HepG2 (cell line): ENCODE results near the gene HOXD9. TPM values are rescaled to one million over a fixed set of nuclear protein-coding genes. Genes with fewer than 3 reads are reported as not detected.

ENCODE experiments used
- ATAC-seq: fragments of 200-7000 bp; cut with Tn5 transposase; 3 replicates; pipeline ENCODE4 v1.9.1; 2020; ENCODE audit warnings: mild to moderate bottlenecking, moderate library complexity
- BruUV-seq: library from RNA; stranded (reverse); fragments of 400-500 nt; replicated peaks from 2 replicates; lab custom pipeline; 2021; lab: Mats Ljungman, UMichigan
- CTCF ChIA-PET: fragments of 300-600 bp; formaldehyde crosslinking; extraction: SDS; loops from one replicate; lab custom pipeline; 2021; ENCODE audit warnings: low total read pairs, inconsistent platforms, low intra/inter-chr PET ratio; lab: Yijun Ruan, JAX
- POLR2A ChIA-PET: fragments of 350-600 bp; sonication (Branson Sonifier 250); formaldehyde crosslinking; loops from one replicate; lab custom pipeline; 2020; ENCODE audit warnings: antibody characterized with exemption, inconsistent platforms; lab: Yijun Ruan, JAX
- DNase-seq: peaks from one replicate; pipeline ENCODE4 v3.0.0-alpha.2; 2015; ENCODE audit warnings: low spot score
- FAIRE-seq: peaks from 3 replicates; lab custom pipeline; 2011; peaks lifted over from hg19 to GRCh38; lab: Jason Lieb, UNC
- H2AFZ ChIP-seq: one replicate; pipeline ENCODE4 v1.6.1; 2011; ENCODE audit warnings: low read length, inconsistent platforms
- H3K27ac ChIP-seq: fragments of 300-600 bp; 3 replicates; pipeline ENCODE4 v1.8.0; 2011; ENCODE audit warnings: mixed run types, mild to moderate bottlenecking, mixed read lengths, low read length, inconsistent platforms; ENCODE audit not compliant: insufficient read depth; ENCODE audit errors: extremely low read length
- H3K27me3 ChIP-seq, 2 experiments: fragments of 200-600 bp in 1 of 2; 2 replicates in 1 of 2; 3 replicates in 1 of 2; pipeline versions ENCODE4 v1.6.0 to v1.8.0; 2011; ENCODE audit warnings: low read length in 2 of 2, mild to moderate bottlenecking in 2 of 2, moderate library complexity in 2 of 2, inconsistent platforms in 1 of 2; ENCODE audit not compliant: insufficient read depth in 2 of 2, control insufficient read depth in 1 of 2
- H3K36me3 ChIP-seq, 2 experiments: fragments of 200-600 bp in 1 of 2; replicated peaks in 1 of 2; 2 replicates in 1 of 2; 3 replicates in 1 of 2; pipeline versions ENCODE4 v1.5.1 to v1.8.0; 2011; ENCODE audit warnings: low read length in 2 of 2, inconsistent platforms in 1 of 2; ENCODE audit not compliant: insufficient read depth in 2 of 2, control insufficient read depth in 1 of 2
- H3K4me1 ChIP-seq: 2 replicates; pipeline ENCODE4 v1.5.1; 2012; ENCODE audit warnings: low read length, inconsistent platforms; ENCODE audit not compliant: insufficient read depth
- H3K4me2 ChIP-seq: 2 replicates; pipeline ENCODE4 v1.6.0; 2011; ENCODE audit warnings: low read depth, low read length, inconsistent platforms
- H3K4me3 ChIP-seq, 3 experiments: fragments of 200-600 bp in 1 of 3; sonication (generic), shearing (Covaris generic) in 1 of 3; replicated peaks in 1 of 3; 2 replicates each; pipeline ENCODE4 v1.5.1; 2011 to 2016; ENCODE audit warnings: low read length in 3 of 3, inconsistent platforms in 2 of 3, low read depth in 2 of 3, mild to moderate bottlenecking in 2 of 3, control low read depth in 1 of 3, mixed read lengths in 1 of 3; ENCODE audit not compliant: insufficient read depth in 1 of 3
- H3K79me2 ChIP-seq: one replicate; pipeline ENCODE4 v1.6.1; 2011; ENCODE audit warnings: low read length, inconsistent platforms; ENCODE audit not compliant: insufficient read depth
- H3K9ac ChIP-seq: 2 replicates; pipeline ENCODE4 v1.6.0; 2011; ENCODE audit warnings: mild to moderate bottlenecking, low read depth, low read length, inconsistent platforms; ENCODE audit not compliant: insufficient read depth
- H3K9me3 ChIP-seq: 2 replicates; pipeline ENCODE4 v1.5.1; 2012; ENCODE audit warnings: mild to moderate bottlenecking, low read length
- H4K20me1 ChIP-seq: 2 replicates; pipeline ENCODE4 v1.6.0; 2011; ENCODE audit warnings: inconsistent platforms, mild to moderate bottlenecking, low read length, moderate library complexity; ENCODE audit not compliant: insufficient read depth
- CBX2 ChIP-seq, 2 experiments: fragments of 200-600 bp in 1 of 2; sonication (generic); formaldehyde crosslinking in 1 of 2; IDR thresholded peaks; 2 replicates each; pipeline versions ENCODE4 v1.7.0 to v1.8.1; 2018 to 2022; ENCODE audit warnings: low read depth in 2 of 2, low read length in 1 of 2, mild to moderate bottlenecking in 1 of 2, missing genetic modification reagents in 1 of 2
- CHD4 ChIP-seq: fragments of 200-600 bp; sonication (generic); IDR thresholded peaks from 2 replicates; pipeline ENCODE4 v1.7.0; 2017; ENCODE audit warnings: mild to moderate bottlenecking, low read length, borderline replicate concordance
- HNRNPL ChIP-seq: fragments of 200-400 bp; formaldehyde crosslinking; IDR thresholded peaks from 2 replicates; pipeline ENCODE4 v1.6.1; 2017; ENCODE audit warnings: mild to moderate bottlenecking, low read depth, low read length
- MAFF ChIP-seq: IDR thresholded peaks from 2 replicates; pipeline ENCODE4 v1.6.1; 2011; ENCODE audit warnings: low read depth, low read length, improper control_type of control experiment
- PRPF4 ChIP-seq: fragments of 200-400 bp; formaldehyde crosslinking; IDR thresholded peaks from 2 replicates; pipeline ENCODE4 v1.6.1; 2016; ENCODE audit warnings: low read length, low read depth; ENCODE audit not compliant: poor library complexity, severe bottlenecking
- TEAD2 ChIP-seq: sonication (generic); formaldehyde crosslinking; IDR thresholded peaks from 2 replicates; pipeline ENCODE4 v1.9.0; 2021; ENCODE audit warnings: missing genetic modification reagents
- XBP1 ChIP-seq: sonication (generic); formaldehyde crosslinking; IDR thresholded peaks from 2 replicates; pipeline ENCODE4 v1.5.0; 2020; ENCODE audit warnings: missing genetic modification reagents
- ZNF10 ChIP-seq: sonication (generic); formaldehyde crosslinking; IDR thresholded peaks from 2 replicates; pipeline ENCODE4 v1.4.0; 2020; ENCODE audit warnings: mild to moderate bottlenecking, low read depth, missing genetic modification reagents, borderline replicate concordance
- WGBS: methylation state at CpG from one replicate; pipeline ENCODE4 v1.1.6; 2017; ENCODE audit warnings: low lambda C conversion rate; 5-methylcytosine and 5-hydroxymethylcytosine counted together
- in situ Hi-C: cut with HindIII; loops from 2 replicates; pipeline ENCODE4 v1.10.0; 2017; ENCODE audit warnings: low pct_unique_long_range_greater_than_20kb; ENCODE audit not compliant: extremely low pct_ligation_motif_present
- intact Hi-C: fragments of 100-400 bp; cut with micrococcal nuclease; formaldehyde crosslinking; loops from one replicate; pipeline ENCODE4 v1.10.0; 2022; ENCODE audit not compliant: unreplicated experiment
- polyA plus RNA-seq, 8 experiments: library from polyadenylated mRNA; depleted of rRNA in 3 of 8; stranded (reverse) in 7 of 8; unstranded in 1 of 8; fragments of >200 nt; fragmentation: Illumina TruSeq in 4 of 8; extraction: Trizol in 4 of 8; gene quantifications; 2 replicates each; pipeline versions ENCODE4 v1.2.1 to v1.2.3, GENCODE V29; 2011 to 2016; ENCODE audit warnings: low read depth in 4 of 8, missing spikeins in 1 of 8, mixed read lengths in 1 of 8; ENCODE audit not compliant: insufficient read depth in 1 of 8
- total RNA-seq, 5 experiments: library from RNA; depleted of rRNA; stranded (reverse); fragments of >200 nt; fragmentation: Illumina TruSeq; extraction: Trizol; gene quantifications; 2 replicates each; pipeline ENCODE4 v1.2.3, GENCODE V29; 2016; ENCODE audit warnings: low read depth in 1 of 5
- TF ChIP-seq, protein P1 (sequence below): sonication (generic); formaldehyde crosslinking; IDR thresholded peaks from 2 replicates; pipeline ENCODE4 v1.5.1; 2020; ENCODE audit warnings: mild to moderate bottlenecking, missing genetic modification reagents, moderate library complexity

The HOXD9 gene
- total and polyA plus RNA-seq, 2 of the 13 experiments (the other 11 are each of a cell fraction or from before 2014, with no cell fraction given), result not detected

DNA sequence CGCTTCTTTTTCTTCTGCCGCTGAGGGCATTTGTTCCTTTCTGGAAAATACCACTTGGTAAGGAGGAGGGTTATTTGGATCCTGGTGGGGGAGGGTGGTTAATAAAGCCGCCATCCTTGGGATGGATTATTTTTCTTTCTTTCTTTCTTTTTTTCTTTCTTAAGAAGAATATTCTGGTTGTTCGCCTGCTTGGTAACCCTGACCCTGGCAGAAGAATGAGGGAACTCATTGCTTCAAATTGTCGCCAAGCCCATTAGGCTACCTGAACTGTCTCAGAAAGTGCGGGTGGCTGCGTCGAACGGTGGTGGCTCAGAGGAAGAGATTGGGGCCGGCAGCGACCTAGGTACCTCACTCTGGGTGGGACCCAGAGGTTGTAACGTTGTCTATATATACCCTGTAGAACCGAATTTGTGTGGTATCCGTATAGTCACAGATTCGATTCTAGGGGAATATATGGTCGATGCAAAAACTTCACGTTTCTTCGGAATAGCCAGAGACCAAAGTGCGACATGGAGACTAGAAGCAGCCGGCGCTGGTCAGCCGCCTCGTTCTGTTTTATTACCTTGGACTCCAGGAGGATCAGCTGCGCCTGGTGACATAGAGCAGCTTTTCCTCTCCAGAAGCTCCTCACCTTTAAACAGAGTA is 27.5 kb downstream of the HOXD9 start:
- in situ Hi-C loops (no loop called here), intact Hi-C loops (no loop called here)
- WGBS, result 39% methylated on average over 24 of the region's 24 CpGs
- FAIRE-seq (no peak), ATAC-seq (no peak), DNase-seq (no peak)
- H3K79me2 ChIP-seq, result no peaks in the 10 kb centered on the region
- H2AFZ ChIP-seq, result no peak overlapping the region
- peaks cover 25% of the 10 kb centered on the region for H3K4me1 ChIP-seq
- no peak for TF ChIP-seq TEAD2 (CRISPR knock-in tag)
- peak; percentile 78 for TF ChIP-seq CBX2 (IDR thresholded peaks at IDR 0.05; ENCODE audit: low read depth, low read length)
- TF ChIP-seq CBX2 (CRISPR knock-in tag; IDR thresholded peaks at IDR 0.05; ENCODE audit: low read depth), result no peak
- H3K9me3 ChIP-seq, result no peaks in the 10 kb centered on the region
- no TSS peak for BruUV-seq
- no peak overlapping the region for H3K9ac ChIP-seq
- H3K27me3 ChIP-seq, result peaks cover 19 to 92% of the 10 kb centered on the region in 2 experiments
- H3K4me2 ChIP-seq, result peak overlapping the region; percentile 37
- ChIA-PET POLR2A (no interaction called here), CTCF (no interaction called here)
- H3K27ac ChIP-seq, result no peak overlapping the region
- H4K20me1 ChIP-seq, result no peaks in the 10 kb centered on the region
- H3K4me3 ChIP-seq, result no peak overlapping the region; a peak in 1 of 6 replicates
- H3K36me3 ChIP-seq, result no peaks in the 10 kb centered on the region

DNA sequence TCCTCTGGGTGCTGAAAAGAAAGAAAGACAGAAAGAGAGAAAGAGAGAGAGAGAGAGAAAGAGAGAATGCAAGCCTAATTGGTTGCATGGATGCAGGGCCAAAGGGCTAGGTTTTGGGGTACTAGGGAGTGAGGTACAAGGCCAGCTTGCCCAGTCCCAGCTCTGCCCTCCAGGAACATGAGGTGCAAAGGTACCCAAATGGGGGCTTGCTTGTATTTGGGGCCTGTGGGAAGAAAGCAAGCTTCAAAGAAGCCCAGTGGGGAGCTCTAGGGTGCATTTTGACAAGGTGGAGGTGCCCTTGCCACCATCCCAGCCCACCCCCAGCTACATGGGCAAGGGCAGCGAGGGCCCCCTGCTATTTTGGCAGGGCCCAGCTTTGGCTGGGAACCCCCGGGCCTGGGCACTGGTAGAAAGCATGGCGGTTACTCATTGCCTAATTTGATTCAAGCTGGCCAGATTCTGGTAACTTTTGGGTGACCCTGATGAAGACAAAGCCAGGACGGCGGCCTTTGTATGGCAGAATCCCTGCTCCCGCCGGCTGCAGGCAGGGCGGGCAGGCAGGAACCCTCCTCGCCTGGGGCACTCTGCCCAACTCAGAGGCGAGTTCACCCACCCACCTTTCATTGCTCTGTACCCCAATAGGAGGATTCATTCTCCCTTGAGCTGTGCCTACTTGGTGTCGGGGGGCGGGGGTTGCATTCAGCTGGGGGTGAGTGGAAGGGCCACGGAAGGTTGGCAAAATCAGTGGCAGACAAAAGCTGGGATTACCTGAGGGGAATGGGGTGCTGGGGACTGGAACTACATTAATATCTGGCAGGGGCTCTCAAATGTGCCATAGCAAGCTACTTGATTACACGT is 28.3 kb downstream of the HOXD9 start:
- intact Hi-C loops, result no loop called here
- no TSS peak for BruUV-seq
- TF ChIP-seq PRPF4 (no peak), ZNF10 (no peak), MAFF (no peak), XBP1 (CRISPR knock-in tag) (no peak), CHD4 (no peak), HNRNPL (0 out of 2 replicates have a peak, but pooled peaks have one; percentile 53)
- TF ChIP-seq, protein P1, sequence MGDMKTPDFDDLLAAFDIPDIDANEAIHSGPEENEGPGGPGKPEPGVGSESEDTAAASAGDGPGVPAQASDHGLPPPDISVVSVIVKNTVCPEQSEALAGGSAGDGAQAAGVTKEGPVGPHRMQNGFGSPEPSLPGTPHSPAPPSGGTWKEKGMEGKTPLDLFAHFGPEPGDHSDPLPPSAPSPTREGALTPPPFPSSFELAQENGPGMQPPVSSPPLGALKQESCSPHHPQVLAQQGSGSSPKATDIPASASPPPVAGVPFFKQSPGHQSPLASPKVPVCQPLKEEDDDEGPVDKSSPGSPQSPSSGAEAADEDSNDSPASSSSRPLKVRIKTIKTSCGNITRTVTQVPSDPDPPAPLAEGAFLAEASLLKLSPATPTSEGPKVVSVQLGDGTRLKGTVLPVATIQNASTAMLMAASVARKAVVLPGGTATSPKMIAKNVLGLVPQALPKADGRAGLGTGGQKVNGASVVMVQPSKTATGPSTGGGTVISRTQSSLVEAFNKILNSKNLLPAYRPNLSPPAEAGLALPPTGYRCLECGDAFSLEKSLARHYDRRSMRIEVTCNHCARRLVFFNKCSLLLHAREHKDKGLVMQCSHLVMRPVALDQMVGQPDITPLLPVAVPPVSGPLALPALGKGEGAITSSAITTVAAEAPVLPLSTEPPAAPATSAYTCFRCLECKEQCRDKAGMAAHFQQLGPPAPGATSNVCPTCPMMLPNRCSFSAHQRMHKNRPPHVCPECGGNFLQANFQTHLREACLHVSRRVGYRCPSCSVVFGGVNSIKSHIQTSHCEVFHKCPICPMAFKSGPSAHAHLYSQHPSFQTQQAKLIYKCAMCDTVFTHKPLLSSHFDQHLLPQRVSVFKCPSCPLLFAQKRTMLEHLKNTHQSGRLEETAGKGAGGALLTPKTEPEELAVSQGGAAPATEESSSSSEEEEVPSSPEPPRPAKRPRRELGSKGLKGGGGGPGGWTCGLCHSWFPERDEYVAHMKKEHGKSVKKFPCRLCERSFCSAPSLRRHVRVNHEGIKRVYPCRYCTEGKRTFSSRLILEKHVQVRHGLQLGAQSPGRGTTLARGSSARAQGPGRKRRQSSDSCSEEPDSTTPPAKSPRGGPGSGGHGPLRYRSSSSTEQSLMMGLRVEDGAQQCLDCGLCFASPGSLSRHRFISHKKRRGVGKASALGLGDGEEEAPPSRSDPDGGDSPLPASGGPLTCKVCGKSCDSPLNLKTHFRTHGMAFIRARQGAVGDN (CRISPR knock-in tag), result 0 out of 2 replicates have a peak, but pooled peaks have one; percentile 6
- TF ChIP-seq, all 625 proteins: peak for 2
- in situ Hi-C loops, result no loop called here
- ChIA-PET CTCF (no interaction called here), POLR2A (no interaction called here)
- no peak for ATAC-seq
- no peak for DNase-seq
- H3K27me3 ChIP-seq, result peaks cover 20 to 92% of the 10 kb centered on the region in 2 experiments
- H3K4me2 ChIP-seq, result no peak overlapping the region
- no peaks in the 10 kb centered on the region for H3K36me3 ChIP-seq
- no peak overlapping the region for H3K27ac ChIP-seq
- no peaks in the 10 kb centered on the region for H3K9me3 ChIP-seq
- peaks cover 25% of the 10 kb centered on the region for H3K4me1 ChIP-seq
- no peak for FAIRE-seq
- whole genome bisulfite sequencing, result 14% methylated on average over 8 of the region's 14 CpGs
- H4K20me1 ChIP-seq, result no peaks in the 10 kb centered on the region
- H2AFZ ChIP-seq, result no peak overlapping the region
- H3K9ac ChIP-seq, result no peak overlapping the region
- no peaks in the 10 kb centered on the region for H3K79me2 ChIP-seq
- H3K4me3 ChIP-seq, result no peak overlapping the region
